Esophagus muscularis mucosa (tissue), 3 donors: ENCODE measurements around the gene MOCS1.

Source experiments
- CTCF ChIP-seq, 3 experiments: fragments of 200-600 bp in 2 of 3; fragments of 450-650 bp in 1 of 3; sonication (generic) in 2 of 3; IDR thresholded peaks; one replicate each; pipeline ENCODE4 v1.5.1; 2017 to 2019; ENCODE audit warnings: antibody characterized with exemption in 3 of 3, mild to moderate bottlenecking in 2 of 3, moderate library complexity in 1 of 3
- POLR2A ChIP-seq: fragments of 450-650 bp; IDR thresholded peaks from one replicate; pipeline ENCODE4 v1.6.1; 2017; ENCODE audit warnings: antibody characterized with exemption, moderate library complexity, mild to moderate bottlenecking, low read depth
- POLR2AphosphoS5 ChIP-seq, 2 donors: sonication (generic); formaldehyde crosslinking; IDR thresholded peaks; one replicate each; pipeline ENCODE4 v1.6.1; 2017; ENCODE audit warnings: antibody characterized with exemption in 2 of 2

- TF ChIP-seq CTCF (IDR thresholded peaks at IDR 0.05) = no peak
- TF ChIP-seq POLR2AphosphoS5 (IDR thresholded peaks at IDR 0.05) = no peak
- no peak for TF ChIP-seq POLR2A
Observed at GRCh38 chr6:39926668-39927067, 7.6 kb downstream of the MOCS1 start.
